K562 (cell line): ENCODE measurements around the gene HPCAL1. TPM values are rescaled to one million over a fixed set of nuclear protein-coding genes. Genes with fewer than 3 reads are reported as not detected.

Source experiments
- ATAC-seq: fragments of 200-7000 bp; cut with Tn5 transposase; 3 replicates; pipeline ENCODE4 v1.9.1; 2020; ENCODE audit warnings: moderate library complexity
- BruUV-seq: library from RNA; stranded (reverse); fragments of 400-500 nt; replicated peaks from 2 replicates; lab custom pipeline; 2021; lab: Mats Ljungman, UMichigan
- CTCF ChIA-PET: fragments of 300-600 bp; formaldehyde crosslinking; extraction: SDS; loops from one replicate; lab custom pipeline; 2021; ENCODE audit warnings: low intra/inter-chr PET ratio; lab: Yijun Ruan, JAX
- POLR2A ChIA-PET: fragments of 300-600, 350-650 bp; sonication (Branson Sonifier 250); formaldehyde crosslinking; extraction: SDS; loops from one replicate; lab custom pipeline; 2021; ENCODE audit warnings: antibody characterized with exemption, inconsistent platforms; lab: Yijun Ruan, JAX
- DNase-seq, 4 experiments: peaks; one replicate each; pipeline versions ENCODE4 v3.0.0 to v3.0.0-alpha.2; 2011 to 2018; ENCODE audit warnings: low spot score in 3 of 4, mixed read lengths in 3 of 4; ENCODE audit errors: extremely low read depth in 1 of 4
- FAIRE-seq: peaks from 2 replicates; lab custom pipeline; 2011; peaks lifted over from hg19 to GRCh38; lab: Jason Lieb, UNC
- H2AFZ ChIP-seq: 2 replicates; pipeline ENCODE4 v1.6.0; 2011; ENCODE audit warnings: low read depth, low read length, control low read depth, inconsistent platforms
- H3K27ac ChIP-seq: fragments of 200-600 bp; 3 replicates; pipeline ENCODE4 v1.8.0; 2011; ENCODE audit warnings: low read depth, mild to moderate bottlenecking, control low read depth, inconsistent platforms, low read length, moderate library complexity, mixed read lengths; ENCODE audit errors: extremely low read depth
- H3K27me3 ChIP-seq, 2 experiments: fragments of 300-600 bp in 1 of 2; 2 replicates in 1 of 2; 3 replicates in 1 of 2; pipeline versions ENCODE4 v1.6.0 to v1.8.0; 2011; ENCODE audit warnings: inconsistent platforms in 2 of 2, low read length in 2 of 2, mild to moderate bottlenecking in 1 of 2, mixed read lengths in 1 of 2, moderate library complexity in 1 of 2; ENCODE audit not compliant: control insufficient read depth in 2 of 2, insufficient read depth in 2 of 2
- H3K36me3 ChIP-seq: fragments of 300-600 bp; 3 replicates; pipeline ENCODE4 v1.8.0; 2011; ENCODE audit warnings: mild to moderate bottlenecking, low read length, inconsistent platforms; ENCODE audit not compliant: control insufficient read depth, insufficient read depth
- H3K4me1 ChIP-seq, 2 experiments: fragments of 200-600 bp in 1 of 2; replicated peaks in 1 of 2; 2 replicates in 1 of 2; 3 replicates in 1 of 2; pipeline versions ENCODE4 v1.5.1 to v1.8.0; 2011; ENCODE audit warnings: inconsistent platforms in 2 of 2, low read length in 2 of 2, mild to moderate bottlenecking in 1 of 2, mixed read lengths in 1 of 2, moderate library complexity in 1 of 2; ENCODE audit not compliant: control insufficient read depth in 2 of 2, insufficient read depth in 2 of 2
- H3K4me2 ChIP-seq: 2 replicates; pipeline ENCODE4 v1.6.1; 2011; ENCODE audit warnings: low read length, control low read depth, inconsistent platforms, mixed read lengths; ENCODE audit not compliant: insufficient read depth
- H3K4me3 ChIP-seq: fragments of 200-600 bp; sonication (generic), shearing (Covaris generic); 2 replicates; pipeline ENCODE4 v1.5.1; 2016; ENCODE audit warnings: control low read depth, inconsistent platforms
- H3K79me2 ChIP-seq: fragments of 200-600 bp; 3 replicates; pipeline ENCODE4 v1.8.0; 2011; ENCODE audit warnings: low read length, inconsistent platforms; ENCODE audit not compliant: control insufficient read depth, insufficient read depth
- H3K9ac ChIP-seq, 2 experiments: 2 replicates each; pipeline versions ENCODE4 v1.6.0 to v1.6.1; 2011; ENCODE audit warnings: low read depth in 2 of 2, low read length in 2 of 2, control low read depth in 1 of 2, inconsistent platforms in 1 of 2, mild to moderate bottlenecking in 1 of 2, mixed read lengths in 1 of 2; ENCODE audit not compliant: insufficient read depth in 1 of 2
- H3K9me1 ChIP-seq: one replicate; pipeline ENCODE4 v1.6.0; 2011; ENCODE audit warnings: inconsistent platforms, mild to moderate bottlenecking, low read length, moderate library complexity; ENCODE audit not compliant: control insufficient read depth, insufficient read depth
- H3K9me3 ChIP-seq: replicated peaks from 2 replicates; pipeline ENCODE4 v1.5.1; 2011; ENCODE audit warnings: low read depth, low read length, inconsistent platforms; ENCODE audit not compliant: control insufficient read depth, insufficient read depth
- H4K20me1 ChIP-seq: replicated peaks from 2 replicates; pipeline ENCODE4 v1.6.1; 2011; ENCODE audit warnings: low read length, inconsistent platforms, mixed read lengths; ENCODE audit not compliant: control insufficient read depth, insufficient read depth
- CGGBP1 ChIP-seq: fragments of 250-450 bp; sonication (Bioruptor Pico); IDR thresholded peaks from 2 replicates; pipeline ENCODE4 v1.9.0; 2021; ENCODE audit warnings: mild to moderate bottlenecking
- GABPB1 ChIP-seq: sonication (generic); formaldehyde crosslinking; IDR thresholded peaks from 2 replicates; pipeline ENCODE4 v1.8.0; 2022; ENCODE audit warnings: mild to moderate bottlenecking, missing genetic modification reagents
- HMG20B ChIP-seq: fragments of 250-450 bp; sonication (Bioruptor Pico); IDR thresholded peaks from 2 replicates; pipeline ENCODE4 v1.5.0; 2021; ENCODE audit warnings: mild to moderate bottlenecking
- IFI16 ChIP-seq: fragments of 250-450 bp; sonication (Bioruptor Pico); IDR thresholded peaks from 2 replicates; pipeline ENCODE4 v2.1.2; 2022; ENCODE audit warnings: mild to moderate bottlenecking, inconsistent platforms
- KLF16 ChIP-seq: IDR thresholded peaks from 2 replicates; pipeline ENCODE4 v1.6.1; 2016; ENCODE audit warnings: antibody characterized with exemption
- MAZ ChIP-seq, 2 experiments: fragments of 450-650 bp in 1 of 2; sonication (generic) in 1 of 2; formaldehyde crosslinking; IDR thresholded peaks in 1 of 2; conservative IDR thresholded peaks in 1 of 2; 2 replicates each; pipeline versions ENCODE4 v1.4.0 to v1.5.0; 2020; ENCODE audit warnings: mild to moderate bottlenecking in 1 of 2, missing genetic modification reagents in 1 of 2
- MCM5 ChIP-seq: fragments of 450-650 bp; IDR thresholded peaks from 2 replicates; pipeline ENCODE4 v1.6.1; 2016; ENCODE audit warnings: low read depth
- MEF2A ChIP-seq: IDR thresholded peaks from 2 replicates; pipeline ENCODE4 v1.6.1; 2011; ENCODE audit warnings: low read depth, mild to moderate bottlenecking, low read length, moderate library complexity; ENCODE audit not compliant: control insufficient read depth
- OTX1 ChIP-seq: fragments of 450-650 bp; formaldehyde crosslinking; IDR thresholded peaks from 2 replicates; pipeline ENCODE4 v1.4.0; 2022; ENCODE audit warnings: mild to moderate bottlenecking
- SMAD1 ChIP-seq: fragments of 150-350 bp; IDR thresholded peaks from 2 replicates; pipeline ENCODE4 v1.6.1; 2014; ENCODE audit warnings: low read length, low read depth; ENCODE audit not compliant: partially characterized antibody
- SRF ChIP-seq, 2 experiments: fragments of 250-450, 450-650 bp in 1 of 2; sonication (Bioruptor Pico) in 1 of 2; sonication (generic) in 1 of 2; formaldehyde crosslinking; IDR thresholded peaks; 2 replicates each; pipeline versions ENCODE4 v1.5.0 to v1.5.1; 2020 to 2022; ENCODE audit warnings: mild to moderate bottlenecking in 1 of 2, missing genetic modification reagents in 1 of 2
- TCF7 ChIP-seq: sonication (generic); IDR thresholded peaks from 2 replicates; pipeline ENCODE4 v1.6.1; 2016; ENCODE audit warnings: antibody characterized with exemption, borderline replicate concordance
- TEAD1 ChIP-seq, 2 experiments: fragments of 450-650 bp in 1 of 2; sonication (generic) in 1 of 2; formaldehyde crosslinking; IDR thresholded peaks; 2 replicates each; pipeline versions ENCODE4 v1.4.0 to v1.8.0; 2020 to 2022; ENCODE audit warnings: mild to moderate bottlenecking in 2 of 2, missing genetic modification reagents in 1 of 2
- WHSC1 ChIP-seq: IDR thresholded peaks from one replicate; pipeline ENCODE4 v1.6.1; 2012; ENCODE audit warnings: low read length, control low read depth, inconsistent platforms
- ZBTB33 ChIP-seq: sonication (generic); formaldehyde crosslinking; IDR thresholded peaks from 2 replicates; pipeline ENCODE4 v1.8.1; 2023; ENCODE audit warnings: mild to moderate bottlenecking, missing genetic modification reagents
- ZFP30 ChIP-seq: fragments of 250-450 bp; sonication (Bioruptor Pico); IDR thresholded peaks from 2 replicates; pipeline ENCODE4 v1.8.0; 2022; ENCODE audit warnings: moderate library complexity, mild to moderate bottlenecking, inconsistent platforms, borderline replicate concordance
- ZKSCAN8 ChIP-seq: fragments of 200-800 bp; sonication (Bioruptor generic); IDR thresholded peaks from 2 replicates; pipeline ENCODE4 v1.6.1; 2016; ENCODE audit warnings: missing genetic modification characterization, missing compliant biosample characterization
- ZNF639 ChIP-seq, 2 experiments: fragments of 200-800 bp in 1 of 2; sonication (Bioruptor generic) in 1 of 2; sonication (generic) in 1 of 2; formaldehyde crosslinking in 1 of 2; IDR thresholded peaks in 1 of 2; conservative IDR thresholded peaks in 1 of 2; 2 replicates each; pipeline versions ENCODE4 v1.5.0 to v1.6.1; 2016 to 2020; ENCODE audit warnings: missing compliant biosample characterization in 1 of 2, missing genetic modification characterization in 1 of 2, missing genetic modification reagents in 1 of 2
- ZNF696 ChIP-seq: fragments of 250-450 bp; sonication (Bioruptor Pico); conservative IDR thresholded peaks from 2 replicates; pipeline ENCODE4 v1.4.0; 2020; ENCODE audit warnings: mild to moderate bottlenecking, moderate library complexity
- ZZZ3 ChIP-seq: fragments of 450-650 bp; IDR thresholded peaks from 2 replicates; pipeline ENCODE4 v1.6.1; 2016; ENCODE audit warnings: antibody characterized with exemption, mild to moderate bottlenecking, moderate library complexity
- WGBS: fragments of 100-300 bp; shearing (Covaris generic); methylation state at CpG from one replicate; pipeline ENCODE4 v1.1.6; 2016; ENCODE audit warnings: low coverage, mixed read lengths; ENCODE audit not compliant: insufficient coverage; ENCODE audit errors: missing lambda C conversion rate; 5-methylcytosine and 5-hydroxymethylcytosine counted together
- in situ Hi-C: fragments of 300-500 bp; cut with MboI; formaldehyde crosslinking; loops from 4 replicates; pipeline ENCODE4 v1.15.0; 2018; ENCODE audit warnings: inconsistent platforms, mixed read lengths
- intact Hi-C: fragments of 100-400 bp; cut with micrococcal nuclease; formaldehyde crosslinking; loops from 2 replicates; pipeline ENCODE4 v1.14.2; 2022
- polyA plus RNA-seq, 8 experiments: library from polyadenylated mRNA; depleted of rRNA in 4 of 8; stranded (reverse) in 5 of 8; unstranded in 3 of 8; fragments of >200 nt; fragmentation: Nextera tagmentation in 2 of 8; fragmentation: Illumina TruSeq in 1 of 8; extraction: Ambion mirVana in 2 of 8; extraction: Trizol in 1 of 8; gene quantifications; 2 replicates each; pipeline versions ENCODE4 v1.2.1 to v1.2.3, GENCODE V29; 2011 to 2014; ENCODE audit warnings: inconsistent platforms in 1 of 8, missing spikeins in 1 of 8
- total RNA-seq, 7 experiments: library from RNA; depleted of rRNA in 6 of 7; stranded (reverse); fragments of >200 nt in 6 of 7; fragmentation: Illumina TruSeq in 2 of 7; extraction: Trizol in 2 of 7; gene quantifications; 2 replicates each; pipeline versions ENCODE4 v1.2.1 to v1.2.3, GENCODE V29; 2011 to 2021; ENCODE audit warnings: low replicate concordance in 1 of 7

HPCAL1 gene
- total and polyA plus RNA-seq, 9 of the 15 experiments (the other 6 are each of a cell fraction or from before 2014, with no cell fraction given), result 2.7 to 65.5 (median 23.9) TPM

GRCh38 chr2:10427618-10427949 is 124.9 kb downstream of the HPCAL1 start:
- Histone ChIP-seq H3K9me1 (no peaks in the 10 kb centered on the region), H3K36me3 (peaks cover 13% of the 10 kb centered on the region; the same call in 1 of the 3 replicates), H3K9ac (no peak overlapping the region; a peak in 1 of 4 replicates), H3K4me3 (no peak overlapping the region), H3K27me3 (no peaks in the 10 kb centered on the region), H2AFZ (no peak overlapping the region), H3K27ac (no peak overlapping the region), H3K4me2 (no peak overlapping the region)
- in situ Hi-C loops, result no loop called here
- no peak for ATAC-seq
- CTCF ChIA-PET, result no interaction called here
- BruUV-seq, result no TSS peak
- TF ChIP-seq ZBTB33 (CRISPR knock-in tag), result no peak
- TF ChIP-seq OTX1 (CRISPR knock-in tag), result no peak
- TF ChIP-seq KLF16, result no peak
- no peak for TF ChIP-seq WHSC1
- no peak for TF ChIP-seq SRF (CRISPR knock-in tag; IDR thresholded peaks at IDR 0.05)
- no peak for TF ChIP-seq SMAD1
- no peak for TF ChIP-seq ZKSCAN8 (CRISPR knock-in tag)
- no peak for TF ChIP-seq TCF7
- no peak for TF ChIP-seq ZNF696 (CRISPR knock-in tag)
- TF ChIP-seq MAZ (CRISPR knock-in tag; conservative IDR thresholded peaks at IDR 0.05 in 1 of 2, IDR thresholded peaks at IDR 0.05 in 1 of 2), result no peak
- TF ChIP-seq ZNF639 (CRISPR knock-in tag; conservative IDR thresholded peaks at IDR 0.05 in 1 of 2, IDR thresholded peaks at IDR 0.05 in 1 of 2), result no peak
- TF ChIP-seq HMG20B (CRISPR knock-in tag), result no peak
- no peak for TF ChIP-seq IFI16 (CRISPR knock-in tag)
- no peak for TF ChIP-seq MEF2A
- TF ChIP-seq MCM5, result no peak
- TF ChIP-seq ZZZ3, result no peak
- TF ChIP-seq ZFP30 (CRISPR knock-in tag), result no peak
- no peak for TF ChIP-seq GABPB1 (CRISPR knock-in tag)
- no peak for TF ChIP-seq CGGBP1 (CRISPR knock-in tag)
- TF ChIP-seq TEAD1 (CRISPR knock-in tag; IDR thresholded peaks at IDR 0.05), result no peak
- TF ChIP-seq, all 486 proteins: peak for 0
- 72% methylated on average over 13 of the region's 17 CpGs for WGBS
- Histone ChIP-seq H3K79me2 (no peaks in the 10 kb centered on the region), H3K4me1 (peaks cover 0 to 17% of the 10 kb centered on the region in 2 experiments; a peak in 3 of 5 replicates), H4K20me1 (0 out of 2 replicates have a peak, but pooled peaks cover 3% of the 10 kb centered on the region), H3K9me3 (no peaks in the 10 kb centered on the region)
- POLR2A ChIA-PET, result interaction anchor here (1.0 to 1.2 kb wide), 2 partner anchors 18 to 120 kb away, joined by 4 to 7 read pairs; no protein-coding TSS in a partner anchor
- FAIRE-seq, result no peak
- intact Hi-C loops, result no loop called here
- no peak for DNase-seq
